ENCODE data around the gene GZMM. TPM values are rescaled to one million over a fixed set of nuclear protein-coding genes. Genes with fewer than 3 reads are reported as not detected.

The GZMM gene
- total RNA-seq, result 1 to 10 TPM in 2 of 4 donors, not detected in 2; 2.8 to 4.0 TPM

DNA sequence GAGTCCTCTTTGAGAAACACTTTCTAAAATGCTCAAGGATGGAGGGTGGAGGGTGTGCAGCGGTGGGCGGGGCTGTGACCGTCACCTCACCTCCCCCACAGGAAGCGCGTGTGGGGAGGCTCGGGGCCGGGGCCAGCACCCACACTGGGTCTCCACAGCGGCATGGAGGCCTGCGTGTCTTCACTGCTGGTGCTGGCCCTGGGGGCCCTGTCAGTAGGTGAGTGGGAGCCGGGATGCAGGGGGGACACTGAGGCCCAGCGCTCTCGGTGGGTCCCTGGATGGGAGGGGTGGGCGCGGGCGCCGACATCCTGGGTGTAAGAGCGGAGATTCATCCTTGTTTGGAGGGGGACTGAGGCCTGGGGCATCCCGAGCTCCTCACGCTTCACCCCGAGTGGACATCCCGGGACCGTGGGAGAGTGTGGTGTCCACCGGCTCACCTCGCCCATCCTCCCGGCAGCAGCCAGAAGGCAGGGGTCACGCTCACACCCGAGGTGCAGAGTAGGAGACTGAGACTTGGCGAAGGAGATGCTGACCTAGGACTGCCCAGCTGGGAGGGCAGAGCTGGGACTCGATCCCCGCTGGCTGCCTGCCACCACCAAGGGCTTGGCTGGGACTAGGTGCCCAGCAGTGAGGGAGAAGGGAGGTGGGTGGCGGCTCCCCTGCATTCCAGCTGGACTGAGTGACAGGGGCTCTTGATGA lies at the start of gene GZMM:
GZMM (plus strand) TSS at position 144 of the 699 bp plus-strand sequence; CDS start at position 163, 19 bp downstream.
- Histone ChIP-seq H3K9me3 (no peaks in the 10 kb centered on the region), H3K4me1 (no peaks in the 10 kb centered on the region), H3K36me3 (peaks cover 0 to 22% (median 0%) of the 10 kb centered on the region in 3 donors), H3K27ac (peak within 1 kb of the TSS in 2 of 4 donors; percentile 38 to 55), H3K4me3 (peak within 1 kb of the TSS; percentile 24 to 36 (median 30)), H3K27me3 (no peaks in the 10 kb centered on the region)
- peak in 2 of 3 donors; percentile 52 to 73 for DNase-seq
- TF ChIP-seq POLR2A (IDR thresholded peaks at IDR 0.05), result no peak
- TF ChIP-seq, protein P1, sequence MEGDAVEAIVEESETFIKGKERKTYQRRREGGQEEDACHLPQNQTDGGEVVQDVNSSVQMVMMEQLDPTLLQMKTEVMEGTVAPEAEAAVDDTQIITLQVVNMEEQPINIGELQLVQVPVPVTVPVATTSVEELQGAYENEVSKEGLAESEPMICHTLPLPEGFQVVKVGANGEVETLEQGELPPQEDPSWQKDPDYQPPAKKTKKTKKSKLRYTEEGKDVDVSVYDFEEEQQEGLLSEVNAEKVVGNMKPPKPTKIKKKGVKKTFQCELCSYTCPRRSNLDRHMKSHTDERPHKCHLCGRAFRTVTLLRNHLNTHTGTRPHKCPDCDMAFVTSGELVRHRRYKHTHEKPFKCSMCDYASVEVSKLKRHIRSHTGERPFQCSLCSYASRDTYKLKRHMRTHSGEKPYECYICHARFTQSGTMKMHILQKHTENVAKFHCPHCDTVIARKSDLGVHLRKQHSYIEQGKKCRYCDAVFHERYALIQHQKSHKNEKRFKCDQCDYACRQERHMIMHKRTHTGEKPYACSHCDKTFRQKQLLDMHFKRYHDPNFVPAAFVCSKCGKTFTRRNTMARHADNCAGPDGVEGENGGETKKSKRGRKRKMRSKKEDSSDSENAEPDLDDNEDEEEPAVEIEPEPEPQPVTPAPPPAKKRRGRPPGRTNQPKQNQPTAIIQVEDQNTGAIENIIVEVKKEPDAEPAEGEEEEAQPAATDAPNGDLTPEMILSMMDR (IDR thresholded peaks at IDR 0.05), result no peak

DNA sequence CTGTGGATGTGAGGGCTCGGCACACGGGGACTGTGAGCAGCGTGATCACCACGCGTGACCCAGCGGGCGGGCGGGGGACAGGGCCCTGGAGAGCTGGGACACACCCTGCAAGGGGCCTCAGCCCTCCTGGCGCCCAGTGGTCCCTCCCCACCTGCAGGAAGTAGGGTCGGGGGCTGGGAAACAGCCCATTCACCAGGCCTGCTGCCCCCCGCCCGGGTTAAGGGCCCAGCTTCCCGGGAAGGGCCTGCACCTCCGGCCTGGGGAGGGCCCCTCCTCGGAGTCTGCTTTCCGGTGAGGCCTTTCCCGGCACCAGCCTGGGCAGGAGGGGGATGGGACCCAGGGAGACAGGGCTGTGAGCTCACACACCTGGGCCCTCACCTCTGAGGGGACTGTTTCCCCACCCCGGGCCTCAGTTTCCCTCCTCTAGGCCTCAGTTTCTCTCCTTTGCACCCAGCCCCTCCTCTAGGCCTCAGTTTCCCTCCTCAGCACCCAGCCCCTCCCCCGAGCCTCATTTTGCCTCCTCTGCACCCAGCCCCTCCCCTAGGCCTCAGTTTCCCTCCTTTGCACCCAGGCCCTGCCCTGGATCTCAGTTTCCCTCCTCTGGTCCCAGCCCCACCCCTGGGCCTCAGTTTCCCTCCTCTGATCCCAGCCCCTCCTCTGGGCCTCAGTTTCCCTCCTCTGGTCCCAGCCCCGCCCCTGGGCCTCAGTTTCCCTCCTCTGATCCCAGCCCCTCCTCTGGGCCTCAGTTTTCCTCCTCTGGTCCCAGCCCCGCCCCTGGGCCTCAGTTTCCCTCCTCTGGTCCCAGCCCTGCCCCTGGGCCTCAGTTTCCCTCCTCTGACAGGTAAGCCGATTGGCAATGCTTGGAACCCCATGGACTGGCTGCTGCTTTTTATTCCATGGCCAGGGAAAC lies 49.4 kb upstream of the GZMM start:
- Histone ChIP-seq H3K27me3 (peaks cover 3 to 24% of the 10 kb centered on the region in 2 donors), H3K27ac (no peak overlapping the region), H3K36me3 (no peaks in the 10 kb centered on the region), H3K4me3 (no peak overlapping the region), H3K9me3 (no peaks in the 10 kb centered on the region), H3K4me1 (peaks cover 0 to 25% (median 8%) of the 10 kb centered on the region in 4 donors)
- no peak for TF ChIP-seq POLR2A (IDR thresholded peaks at IDR 0.05)
- TF ChIP-seq, protein P1 (IDR thresholded peaks at IDR 0.05), result no peak
- no peak for DNase-seq

DNA sequence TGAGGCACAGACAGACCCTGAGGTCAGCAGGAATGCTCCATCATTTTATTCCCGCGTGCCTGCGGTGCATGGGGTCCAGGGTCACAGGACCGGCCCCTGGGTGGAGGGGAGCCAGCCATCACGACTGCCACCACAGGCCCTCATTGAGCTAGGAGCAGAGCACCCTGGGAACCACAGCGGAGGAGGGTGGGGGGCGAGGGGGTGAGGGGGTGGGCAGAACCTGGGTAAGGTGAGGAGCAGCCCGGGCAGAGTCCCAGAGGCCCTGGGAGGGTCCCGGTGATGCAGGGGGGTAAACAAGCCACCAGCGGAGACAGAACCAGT lies 48.8 kb upstream of the GZMM start:
- Histone ChIP-seq H3K4me1 (peaks cover 0 to 19% (median 4%) of the 10 kb centered on the region in 4 donors), H3K9me3 (no peaks in the 10 kb centered on the region), H3K27ac (no peak overlapping the region), H3K4me3 (no peak overlapping the region), H3K36me3 (no peaks in the 10 kb centered on the region), H3K27me3 (peaks cover 3 to 24% of the 10 kb centered on the region in 2 donors)
- no peak for TF ChIP-seq POLR2A (IDR thresholded peaks at IDR 0.05)
- TF ChIP-seq, protein P1 (IDR thresholded peaks at IDR 0.05), result no peak
- DNase-seq, result no peak

DNA sequence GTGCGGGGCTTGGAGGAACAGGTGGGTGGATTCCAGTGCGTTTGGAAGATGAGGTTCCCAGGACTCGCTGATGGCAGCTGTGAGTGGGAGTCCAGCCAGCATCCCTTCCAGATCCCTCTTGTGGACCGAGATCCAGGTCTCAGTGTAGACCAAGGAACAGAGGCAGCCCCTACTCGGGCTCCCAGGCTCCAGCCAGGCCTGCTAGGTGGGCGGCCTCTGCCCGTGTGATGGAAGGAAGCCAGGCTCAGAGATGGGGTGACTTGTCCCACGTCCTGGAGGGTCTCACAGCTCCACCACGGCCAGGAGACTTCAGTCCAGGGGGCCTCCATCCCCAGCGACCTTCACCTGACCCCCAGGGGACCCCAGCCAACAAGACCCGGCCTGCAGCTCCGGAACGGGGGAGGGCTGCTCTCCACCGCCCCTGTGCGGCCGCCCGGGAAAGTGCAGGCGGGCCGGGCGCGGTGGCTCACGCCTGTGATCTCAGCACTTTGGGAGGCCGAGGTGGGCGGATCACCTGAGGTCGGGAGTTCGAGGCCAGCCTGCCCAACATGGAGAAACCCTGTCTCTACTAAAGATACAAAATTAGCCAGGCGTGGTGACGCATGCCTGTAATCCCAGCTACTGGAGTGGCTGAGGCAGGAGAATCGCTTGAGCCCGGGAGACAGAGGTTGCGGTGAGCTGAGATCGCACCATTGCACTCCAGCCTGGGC lies 48.3 kb upstream of the GZMM start:
- peak in 1 of 3 donors; percentile 67 for DNase-seq
- Histone ChIP-seq H3K4me3 (no peak overlapping the region), H3K27ac (no peak overlapping the region)

More for the DNA sequence above, 48.3 kb upstream of the GZMM start:
- Histone ChIP-seq H3K27me3 (peaks cover 3 to 24% of the 10 kb centered on the region in 2 donors), H3K9me3 (no peaks in the 10 kb centered on the region), H3K4me1 (peaks cover 0 to 17% (median 4%) of the 10 kb centered on the region in 4 donors), H3K36me3 (no peaks in the 10 kb centered on the region)
- no peak for TF ChIP-seq POLR2A (IDR thresholded peaks at IDR 0.05)
- TF ChIP-seq, protein P1 (IDR thresholded peaks at IDR 0.05), result peak; percentile 16 to 68 (median 63)

Data from Peyer's patch (tissue), 4 donors.